Tibial nerve (tissue), 4 donors: ENCODE results near the gene P4HA1. TPM values are rescaled to one million over a fixed set of nuclear protein-coding genes. Genes with fewer than 3 reads are reported as not detected.
"Not testable (repeated sequence)": the region's sequence is repeated elsewhere in the genome, so short reads cannot be mapped to it uniquely, and the experiment has no call there.

Source experiments
- DNase-seq, 2 donors: peaks; one replicate each; pipeline ENCODE4 v3.0.0-alpha.2; 2019; ENCODE audit warnings: low spot score in 2 of 2
- H3K27ac ChIP-seq, 4 donors: fragments of 200-600 bp; sonication (generic) in 3 of 4; one replicate each; pipeline ENCODE4 v1.5.1; 2017 to 2019; ENCODE audit warnings: mild to moderate bottlenecking in 1 of 4
- H3K27me3 ChIP-seq, 2 donors: fragments of 200-600 bp; sonication (generic) in 1 of 2; one replicate each; pipeline versions ENCODE4 v1.5.1 to v1.6.0; 2017 to 2019
- H3K36me3 ChIP-seq, 3 donors: fragments of 200-600 bp; sonication (generic); one replicate each; pipeline ENCODE4 v1.5.1; 2018 to 2019
- H3K4me1 ChIP-seq, 4 donors: fragments of 200-600 bp; sonication (generic) in 3 of 4; one replicate each; pipeline ENCODE4 v1.5.1; 2017 to 2019
- H3K4me3 ChIP-seq, 4 donors: fragments of 200-600 bp; sonication (generic) in 3 of 4; one replicate each; pipeline ENCODE4 v1.5.1; 2017 to 2019; ENCODE audit warnings: mild to moderate bottlenecking in 1 of 4, moderate library complexity in 1 of 4
- H3K9me3 ChIP-seq, 4 donors: fragments of 200-600 bp; sonication (generic) in 3 of 4; one replicate each; pipeline ENCODE4 v1.5.1; 2017 to 2019
- CTCF ChIP-seq, 5 experiments: fragments of 200-600 bp in 3 of 5; fragments of 450-650 bp in 2 of 5; sonication (generic) in 3 of 5; IDR thresholded peaks; one replicate each; pipeline ENCODE4 v1.5.1; 2016 to 2019; ENCODE audit warnings: antibody characterized with exemption in 5 of 5, mild to moderate bottlenecking in 3 of 5, moderate library complexity in 2 of 5
- EP300 ChIP-seq, 2 donors: sonication (generic); formaldehyde crosslinking; IDR thresholded peaks; one replicate each; pipeline ENCODE4 v1.6.1; 2017; ENCODE audit warnings: antibody characterized with exemption in 2 of 2, mild to moderate bottlenecking in 1 of 2
- POLR2A ChIP-seq, 2 donors: fragments of 450-650 bp; IDR thresholded peaks; one replicate each; pipeline ENCODE4 v1.6.1; 2017; ENCODE audit warnings: antibody characterized with exemption in 2 of 2, mild to moderate bottlenecking in 2 of 2, moderate library complexity in 2 of 2
- WGBS, 2 donors: methylation state at CpG; one replicate each; pipeline ENCODE4 v1.1.5; 2018; 5-methylcytosine and 5-hydroxymethylcytosine counted together
- total RNA-seq, 4 donors: library from RNA; depleted of rRNA; stranded (reverse); fragments of >200 nt; gene quantifications; one replicate each; pipeline ENCODE4 v1.1.0, GENCODE V29; 2016

The P4HA1 gene
- total RNA-seq, 4 donors from 2014 or later = 24.9 to 40.0 (median 30.1) TPM

GRCh38 chr10:73032536-73032935 is 64.1 kb downstream of the P4HA1 start:
- Histone ChIP-seq H3K36me3 (peaks cover 2 to 58% (median 4%) of the 10 kb centered on the region in 3 donors), H3K27me3 (no peaks in the 10 kb centered on the region), H3K9me3 (no peaks in the 10 kb centered on the region), H3K4me3 (no peak overlapping the region), H3K4me1 (no peaks in the 10 kb centered on the region), H3K27ac (no peak overlapping the region)
- 92 to 94% methylated on average over 6 of the region's 6 CpGs for WGBS, 2 donors
- DNase-seq = no peak
- TF ChIP-seq POLR2A (IDR thresholded peaks at IDR 0.05) (no peak), EP300 (IDR thresholded peaks at IDR 0.05) (no peak)

DNA sequence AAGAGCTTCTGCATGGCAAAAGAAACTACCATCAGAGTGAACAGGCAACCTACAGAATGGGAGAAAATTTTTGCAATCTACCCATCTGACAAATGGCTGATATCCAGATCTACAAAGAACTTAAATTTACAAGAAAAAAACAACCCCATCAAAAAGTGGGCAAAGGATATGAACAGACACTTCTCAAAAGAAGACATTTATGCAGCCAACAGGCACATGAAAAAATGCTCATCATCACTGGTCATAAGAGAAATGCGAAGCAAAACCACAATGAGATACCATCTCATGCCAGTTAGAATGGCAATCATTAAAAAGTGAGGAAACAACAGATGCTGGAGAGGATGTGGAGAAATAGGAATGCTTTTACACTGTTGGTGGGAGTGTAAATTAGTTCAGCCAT is 70.0 kb downstream of the P4HA1 start:
- H3K4me3 ChIP-seq, H3K27me3 ChIP-seq, H3K27ac ChIP-seq, H3K9me3 ChIP-seq, H3K4me1 ChIP-seq, DNase-seq: not testable (repeated sequence)
- WGBS, 2 donors = 97 to 100% methylated on average over 1 of the region's 1 CpG
- H3K36me3 ChIP-seq = peaks cover 0 to 70% (median 2%) of the 10 kb centered on the region in 3 donors

GRCh38 chr10:73023455-73024070 is 73.1 kb downstream of the P4HA1 start:
- H3K4me3 ChIP-seq, H3K9me3 ChIP-seq, H3K27me3 ChIP-seq, H3K27ac ChIP-seq, H3K4me1 ChIP-seq, DNase-seq: not testable (repeated sequence)
- peaks cover 0 to 55% (median 0%) of the 10 kb centered on the region in 3 donors for H3K36me3 ChIP-seq
- WGBS, 2 donors = 96 to 98% methylated on average over 7 of the region's 7 CpGs

DNA sequence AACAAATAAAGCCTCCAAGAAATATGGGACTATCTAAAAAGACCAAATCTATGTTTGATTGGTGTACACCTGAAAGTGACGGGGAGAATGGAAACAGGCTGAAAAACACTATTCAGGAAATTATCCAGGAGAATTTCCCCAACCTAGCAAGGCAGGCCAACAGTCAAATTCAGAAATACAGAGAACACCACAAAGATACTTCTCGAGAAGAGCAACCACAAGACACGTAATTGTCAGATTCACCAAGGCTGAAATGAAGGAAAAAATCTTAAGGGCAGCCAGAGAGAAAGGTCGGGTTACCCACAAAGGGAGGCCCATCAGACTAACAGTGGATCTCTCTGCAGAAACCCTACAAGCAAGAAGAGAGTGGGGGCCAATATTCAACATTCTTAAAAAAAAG is 73.7 kb downstream of the P4HA1 start:
- H3K36me3 ChIP-seq = peaks cover 0 to 49% (median 0%) of the 10 kb centered on the region in 3 donors
- H3K9me3 ChIP-seq = not testable (repeated sequence)
- WGBS, 2 donors = 91 to 99% methylated on average over 4 of the region's 4 CpGs

GRCh38 chr10:73021538-73022164 is 75.0 kb downstream of the P4HA1 start:
- H3K27ac ChIP-seq, H3K9me3 ChIP-seq, DNase-seq, H3K27me3 ChIP-seq, H3K4me3 ChIP-seq: not testable (repeated sequence)
- Histone ChIP-seq H3K4me1 (peaks cover 0 to 15% (median 0%) of the 10 kb centered on the region in 4 donors), H3K36me3 (peaks cover 0 to 38% (median 0%) of the 10 kb centered on the region in 3 donors)
- WGBS, 2 donors = 86 to 97% methylated on average over 5 to 6 of the region's 6 CpGs

More for the DNA sequence above, 73.7 kb downstream of the P4HA1 start:
- not testable (repeated sequence) for H3K4me3 ChIP-seq, H3K27me3 ChIP-seq, DNase-seq, H3K27ac ChIP-seq
- H3K4me1 ChIP-seq = peaks cover 0 to 13% (median 0%) of the 10 kb centered on the region in 4 donors

GRCh38 chr10:73021050-73021449 is 75.6 kb downstream of the P4HA1 start:
- WGBS, 2 donors = 91 to 92% methylated on average over 1 of the region's 1 CpG
- DNase-seq = no peak
- Histone ChIP-seq H3K36me3 (peaks cover 0 to 41% (median 0%) of the 10 kb centered on the region in 3 donors), H3K4me3 (no peak overlapping the region), H3K4me1 (peaks cover 0 to 15% (median 0%) of the 10 kb centered on the region in 4 donors), H3K27ac (no peak overlapping the region), H3K27me3 (no peaks in the 10 kb centered on the region), H3K9me3 (peaks cover 0 to 6% (median 0%) of the 10 kb centered on the region in 4 donors)
- no peak for TF ChIP-seq CTCF (IDR thresholded peaks at IDR 0.05)
- TF ChIP-seq EP300 (IDR thresholded peaks at IDR 0.05) = no peak

- Histone ChIP-seq H3K4me3 (no peak overlapping the region), H3K27me3 (no peaks in the 10 kb centered on the region), H3K9me3 (peaks cover 0 to 6% (median 0%) of the 10 kb centered on the region in 4 donors), H3K4me1 (peaks cover 0 to 15% (median 0%) of the 10 kb centered on the region in 4 donors), H3K36me3 (peaks cover 0 to 61% (median 6%) of the 10 kb centered on the region in 3 donors), H3K27ac (no peak overlapping the region)
- DNase-seq = no peak
- TF ChIP-seq POLR2A (IDR thresholded peaks at IDR 0.05) (no peak), CTCF (IDR thresholded peaks at IDR 0.05) (no peak), EP300 (IDR thresholded peaks at IDR 0.05) (no peak)
- 87 to 94% methylated on average over 1 of the region's 1 CpG for WGBS, 2 donors
Observed at GRCh38 chr10:73019100-73019499, 77.6 kb downstream of the P4HA1 start.
